ENCODE measurements around the gene CORO7. TPM values are rescaled to one million over a fixed set of nuclear protein-coding genes. Genes with fewer than 3 reads are reported as not detected.

CORO7 gene
- 30.9 TPM for total RNA-seq

DNA sequence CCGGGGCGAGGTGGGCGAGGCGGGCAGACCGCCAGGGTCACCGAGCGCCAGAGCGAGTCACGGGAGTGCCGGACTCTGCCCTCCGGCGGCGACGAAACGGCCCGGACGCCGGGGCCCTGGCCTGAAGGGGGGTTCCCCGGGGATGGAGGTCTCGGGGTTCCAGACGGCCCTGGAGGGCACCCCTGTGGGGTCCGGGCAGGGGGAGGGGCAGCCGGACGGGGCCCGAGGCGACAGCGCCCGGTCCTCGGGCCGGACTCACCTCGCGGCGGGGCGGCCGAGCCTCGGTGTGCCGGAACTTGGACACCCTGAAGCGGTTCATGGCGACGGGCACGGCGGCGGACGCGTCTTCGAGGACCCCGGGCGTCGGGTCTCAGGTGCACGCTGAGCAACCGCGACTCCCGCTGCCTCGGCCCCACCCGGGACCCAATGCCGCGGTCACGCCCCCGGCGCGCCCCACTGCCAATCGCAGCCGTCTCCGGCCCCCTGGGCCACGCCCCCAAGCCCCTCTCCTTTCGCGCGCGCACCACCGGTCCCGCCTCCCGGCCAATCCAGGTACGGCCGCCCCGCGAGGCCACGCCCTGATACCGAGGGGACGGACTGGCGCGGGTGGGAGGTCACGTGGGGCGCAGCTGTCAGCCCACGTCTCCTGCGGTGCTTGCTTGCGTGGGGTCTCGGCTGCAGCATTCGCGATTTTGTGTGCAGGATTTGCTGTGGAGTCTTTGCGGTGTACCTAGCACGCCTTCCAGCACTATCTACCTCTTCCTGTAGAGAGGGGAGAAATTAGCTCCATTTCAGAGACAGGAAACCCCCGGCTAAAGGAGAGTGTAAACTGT lies at the start of gene CORO7:
Gene CORO7 (minus strand): TSS at position 397 of the 833 bp plus-strand sequence. CDS start 78 bp downstream, at position 319.
- Histone ChIP-seq H3K4me3 (peak within 1 kb of the TSS; percentile 99), H3K36me3 (peaks cover 0 to 9% of the 10 kb centered on the region in 2 donors), H3K27ac (peak within 1 kb of the TSS; percentile 73), H3K27me3 (no peaks in the 10 kb centered on the region), H3K9me3 (no peaks in the 10 kb centered on the region), H3K4me1 (peaks cover 16% of the 10 kb centered on the region)
- TF ChIP-seq POLR2AphosphoS5 (IDR thresholded peaks at IDR 0.05; ENCODE audit: insufficient read depth in 1 of 2, low read depth in 1 of 2) (peak; percentile 50 to 80), POLR2A (IDR thresholded peaks at IDR 0.05) (peak in 1 of 2 donors; percentile 58)
- TF ChIP-seq, protein P1, sequence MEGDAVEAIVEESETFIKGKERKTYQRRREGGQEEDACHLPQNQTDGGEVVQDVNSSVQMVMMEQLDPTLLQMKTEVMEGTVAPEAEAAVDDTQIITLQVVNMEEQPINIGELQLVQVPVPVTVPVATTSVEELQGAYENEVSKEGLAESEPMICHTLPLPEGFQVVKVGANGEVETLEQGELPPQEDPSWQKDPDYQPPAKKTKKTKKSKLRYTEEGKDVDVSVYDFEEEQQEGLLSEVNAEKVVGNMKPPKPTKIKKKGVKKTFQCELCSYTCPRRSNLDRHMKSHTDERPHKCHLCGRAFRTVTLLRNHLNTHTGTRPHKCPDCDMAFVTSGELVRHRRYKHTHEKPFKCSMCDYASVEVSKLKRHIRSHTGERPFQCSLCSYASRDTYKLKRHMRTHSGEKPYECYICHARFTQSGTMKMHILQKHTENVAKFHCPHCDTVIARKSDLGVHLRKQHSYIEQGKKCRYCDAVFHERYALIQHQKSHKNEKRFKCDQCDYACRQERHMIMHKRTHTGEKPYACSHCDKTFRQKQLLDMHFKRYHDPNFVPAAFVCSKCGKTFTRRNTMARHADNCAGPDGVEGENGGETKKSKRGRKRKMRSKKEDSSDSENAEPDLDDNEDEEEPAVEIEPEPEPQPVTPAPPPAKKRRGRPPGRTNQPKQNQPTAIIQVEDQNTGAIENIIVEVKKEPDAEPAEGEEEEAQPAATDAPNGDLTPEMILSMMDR (IDR thresholded peaks at IDR 0.05) = no peak
- DNase-seq (ENCODE audit: extremely low spot score in 2 of 2) = no peak
- intact Hi-C loops (cut with DNase I) = no loop called here

DNA sequence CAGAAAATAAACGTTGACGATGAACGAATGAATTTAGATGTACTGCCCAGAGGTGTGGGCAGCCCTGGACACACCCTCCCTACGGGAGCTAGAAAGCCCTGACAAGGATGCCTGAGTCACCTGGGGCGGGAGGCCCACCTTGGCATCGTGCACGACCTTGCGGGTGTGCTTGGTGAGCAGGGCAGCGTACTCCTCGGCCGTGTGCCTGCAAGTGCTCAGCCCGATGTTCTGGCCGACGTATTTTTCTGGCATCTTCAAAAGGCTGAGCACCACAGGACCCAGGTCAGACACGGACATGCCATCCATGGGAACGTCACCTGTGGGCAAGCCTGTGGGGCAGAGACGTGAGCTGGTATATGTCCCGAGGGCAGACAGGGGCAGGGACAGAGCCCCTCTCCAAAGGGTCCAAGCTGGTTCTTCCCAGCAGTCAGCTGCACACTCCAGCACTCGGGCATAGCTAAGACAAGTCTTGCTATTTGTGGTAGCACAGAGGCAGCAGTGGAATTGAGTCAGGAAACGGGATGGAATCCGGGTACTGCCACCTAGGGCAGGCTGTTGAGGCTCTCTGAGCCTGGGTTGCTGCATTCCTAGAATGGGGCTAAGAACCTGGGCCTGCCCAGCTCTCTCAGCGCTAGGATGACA lies 47.2 kb upstream of the CORO7 start:
- intact Hi-C loops (cut with DNase I) = no loop called here
- H3K36me3 ChIP-seq = peaks cover 0 to 20% of the 10 kb centered on the region in 2 donors

DNA sequence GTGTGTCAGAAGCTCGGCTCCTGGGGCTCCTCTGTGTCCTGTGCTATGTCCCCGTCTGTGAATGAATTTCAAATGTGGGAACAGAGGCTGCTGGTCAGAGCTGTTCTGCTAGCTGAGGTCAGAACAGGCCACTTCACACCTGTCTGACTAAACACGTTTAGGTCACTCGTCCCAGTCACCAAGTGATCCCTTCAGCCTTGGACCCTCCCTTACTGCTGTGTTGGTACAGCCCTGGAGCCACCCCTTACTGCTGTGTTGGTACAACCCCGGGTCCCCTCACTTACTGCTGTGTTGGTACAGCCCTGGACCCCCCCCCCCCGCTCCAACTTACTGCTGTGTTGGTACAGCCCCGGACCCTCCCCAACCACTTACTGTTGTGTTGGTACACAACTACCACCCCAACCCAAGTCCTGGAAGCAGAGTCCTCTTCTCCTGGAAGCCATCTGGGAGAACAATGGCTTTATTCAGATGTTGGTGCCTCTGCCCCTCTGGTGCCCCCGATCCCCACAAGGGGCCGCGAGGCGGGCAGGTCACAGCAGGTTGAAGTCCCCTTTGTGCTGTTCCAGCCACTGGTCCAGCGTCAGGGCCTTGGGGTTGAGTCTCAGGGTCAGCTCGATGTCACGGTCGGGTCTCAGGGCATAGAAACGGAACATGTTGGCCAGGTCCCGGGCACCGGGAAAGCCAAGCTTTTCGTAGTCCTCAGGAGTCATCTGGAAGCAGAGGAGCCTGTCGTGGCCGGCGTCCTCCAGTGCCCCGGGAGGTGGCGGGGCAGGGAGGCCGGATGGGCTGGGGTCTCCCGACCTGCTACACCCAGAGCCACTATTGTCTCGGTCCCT lies 45.1 kb upstream of the CORO7 start:
- intact Hi-C loops (cut with DNase I) = no loop called here
- Histone ChIP-seq H3K27me3 (no peaks in the 10 kb centered on the region), H3K4me1 (no peaks in the 10 kb centered on the region), H3K4me3 (no peak overlapping the region), H3K27ac (no peak overlapping the region), H3K9me3 (no peaks in the 10 kb centered on the region), H3K36me3 (peaks cover 0 to 18% of the 10 kb centered on the region in 2 donors)
- TF ChIP-seq POLR2AphosphoS5 (IDR thresholded peaks at IDR 0.05; ENCODE audit: insufficient read depth in 1 of 2, low read depth in 1 of 2) (no peak), POLR2A (IDR thresholded peaks at IDR 0.05) (no peak)
- TF ChIP-seq, protein P1 (IDR thresholded peaks at IDR 0.05) = no peak
- no peak for DNase-seq (ENCODE audit: extremely low spot score in 2 of 2)

More for the DNA sequence above, 47.2 kb upstream of the CORO7 start:
- no peaks in the 10 kb centered on the region for H3K27me3 ChIP-seq
- no peak for DNase-seq (ENCODE audit: extremely low spot score in 2 of 2)
- no peak overlapping the region for H3K27ac ChIP-seq
- H3K4me1 ChIP-seq = no peaks in the 10 kb centered on the region
- H3K9me3 ChIP-seq = no peaks in the 10 kb centered on the region
- TF ChIP-seq, protein P1 (IDR thresholded peaks at IDR 0.05) = no peak
- TF ChIP-seq POLR2A (IDR thresholded peaks at IDR 0.05) = no peak
- TF ChIP-seq POLR2AphosphoS5 (IDR thresholded peaks at IDR 0.05; ENCODE audit: insufficient read depth in 1 of 2, low read depth in 1 of 2) = no peak
- H3K4me3 ChIP-seq = no peak overlapping the region

DNA sequence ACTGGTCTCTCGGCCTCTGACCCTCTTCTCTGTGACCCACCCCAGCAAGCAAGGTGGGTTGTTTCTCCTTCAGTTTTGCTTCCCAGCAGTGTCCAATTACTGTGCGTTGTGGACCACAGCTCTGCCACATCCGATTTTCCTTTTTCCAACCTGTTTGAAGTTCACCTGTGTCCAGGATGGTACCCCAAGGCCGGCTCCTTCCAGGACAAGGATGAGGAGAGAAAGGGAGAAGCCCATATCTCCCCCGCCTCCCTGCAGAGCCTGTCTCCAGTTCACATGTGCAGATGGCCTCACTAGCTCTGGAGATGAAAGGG lies 44.5 kb upstream of the CORO7 start:
- Histone ChIP-seq H3K27ac (no peak overlapping the region), H3K36me3 (peaks cover 0 to 19% of the 10 kb centered on the region in 2 donors), H3K9me3 (no peaks in the 10 kb centered on the region), H3K4me1 (no peaks in the 10 kb centered on the region), H3K4me3 (no peak overlapping the region), H3K27me3 (no peaks in the 10 kb centered on the region)
- intact Hi-C loops (cut with DNase I) = no loop called here
- TF ChIP-seq POLR2AphosphoS5 (IDR thresholded peaks at IDR 0.05; ENCODE audit: insufficient read depth in 1 of 2, low read depth in 1 of 2) (no peak), POLR2A (IDR thresholded peaks at IDR 0.05) (no peak)
- TF ChIP-seq, protein P1 (IDR thresholded peaks at IDR 0.05) = no peak
- no peak for DNase-seq (ENCODE audit: extremely low spot score in 2 of 2)

Measured in vagina (tissue), 2 donors.